Stomach (tissue), 4 donors: ENCODE measurements around the gene CPLANE1.

ENCODE experiments used
- EP300 ChIP-seq: sonication (generic); formaldehyde crosslinking; IDR thresholded peaks from one replicate; pipeline ENCODE4 v1.6.1; 2017; ENCODE audit warnings: antibody characterized with exemption
- POLR2AphosphoS5 ChIP-seq, 3 donors: sonication (generic); formaldehyde crosslinking; IDR thresholded peaks; one replicate each; pipeline ENCODE4 v1.6.1; 2016; ENCODE audit warnings: antibody characterized with exemption in 3 of 3
- TF ChIP-seq, protein P1 (sequence below), 7 experiments: fragments of 450-650 bp in 4 of 7; fragments of 200-600 bp in 3 of 7; sonication (generic) in 3 of 7; IDR thresholded peaks; one replicate each; pipeline ENCODE4 v1.5.1; 2016 to 2019; ENCODE audit warnings: antibody characterized with exemption in 7 of 7, control low read depth in 2 of 7, mild to moderate bottlenecking in 1 of 7

DNA sequence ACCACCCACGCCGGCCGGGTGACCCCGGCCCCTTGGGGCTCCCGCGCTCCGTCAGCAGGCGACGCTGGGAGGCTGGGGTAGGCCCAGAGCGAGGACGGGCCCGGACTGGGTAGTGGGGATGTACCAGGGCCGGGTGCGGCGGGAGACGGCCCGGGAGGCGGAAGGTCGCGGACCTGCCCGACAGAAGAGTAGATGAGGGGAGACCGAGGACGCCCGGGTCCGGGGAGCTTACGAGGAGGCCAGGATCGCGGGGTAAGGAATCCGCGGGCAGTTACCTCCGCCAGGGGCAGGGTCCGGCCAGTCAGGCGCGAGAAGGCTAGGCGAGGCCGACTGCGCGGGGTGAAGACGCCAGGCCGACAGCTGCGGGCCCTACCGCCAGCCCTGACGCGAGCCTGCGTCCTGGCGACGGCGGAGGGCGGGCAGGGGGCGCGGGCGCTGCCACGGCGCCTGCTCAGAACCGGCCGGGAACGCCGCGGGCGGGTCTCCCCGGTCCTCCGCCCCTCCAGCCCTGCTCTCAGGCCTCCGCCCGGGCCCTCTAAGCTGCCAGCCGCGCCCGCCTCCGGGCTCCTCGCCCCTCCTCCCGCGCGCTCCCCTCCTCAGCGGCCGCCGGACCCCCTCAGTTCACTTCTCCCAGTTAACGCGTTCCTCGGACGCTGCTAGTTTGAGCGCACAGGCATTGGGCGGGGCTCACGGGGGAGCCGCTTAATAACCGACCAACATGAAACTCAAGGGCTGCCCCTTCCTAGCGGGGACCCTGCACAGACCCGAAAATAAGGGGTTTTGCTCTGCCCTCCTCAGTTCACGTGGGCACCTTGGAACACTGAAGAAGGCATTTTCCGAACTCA, at the start of gene CPLANE1:
- TF ChIP-seq, protein P1, sequence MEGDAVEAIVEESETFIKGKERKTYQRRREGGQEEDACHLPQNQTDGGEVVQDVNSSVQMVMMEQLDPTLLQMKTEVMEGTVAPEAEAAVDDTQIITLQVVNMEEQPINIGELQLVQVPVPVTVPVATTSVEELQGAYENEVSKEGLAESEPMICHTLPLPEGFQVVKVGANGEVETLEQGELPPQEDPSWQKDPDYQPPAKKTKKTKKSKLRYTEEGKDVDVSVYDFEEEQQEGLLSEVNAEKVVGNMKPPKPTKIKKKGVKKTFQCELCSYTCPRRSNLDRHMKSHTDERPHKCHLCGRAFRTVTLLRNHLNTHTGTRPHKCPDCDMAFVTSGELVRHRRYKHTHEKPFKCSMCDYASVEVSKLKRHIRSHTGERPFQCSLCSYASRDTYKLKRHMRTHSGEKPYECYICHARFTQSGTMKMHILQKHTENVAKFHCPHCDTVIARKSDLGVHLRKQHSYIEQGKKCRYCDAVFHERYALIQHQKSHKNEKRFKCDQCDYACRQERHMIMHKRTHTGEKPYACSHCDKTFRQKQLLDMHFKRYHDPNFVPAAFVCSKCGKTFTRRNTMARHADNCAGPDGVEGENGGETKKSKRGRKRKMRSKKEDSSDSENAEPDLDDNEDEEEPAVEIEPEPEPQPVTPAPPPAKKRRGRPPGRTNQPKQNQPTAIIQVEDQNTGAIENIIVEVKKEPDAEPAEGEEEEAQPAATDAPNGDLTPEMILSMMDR (IDR thresholded peaks at IDR 0.05): peak in 1 of 7 experiments; percentile 7
- peak in 2 of 3 donors; percentile 63 to 78 for TF ChIP-seq POLR2AphosphoS5 (IDR thresholded peaks at IDR 0.05)
- no peak for TF ChIP-seq EP300
